ENCODE data around the gene TBX1. TPM values are rescaled to one million over a fixed set of nuclear protein-coding genes. Genes with fewer than 3 reads are reported as not detected.
A peak's percentile ranks its signal among the peaks of the same experiment; 100 is the strongest.

The TBX1 gene
- total RNA-seq, 1 experiment from 2014 or later: 3.9 TPM

- H3K9me3 ChIP-seq (ENCODE audit: control insufficient read depth in 1 of 2, insufficient read depth in 1 of 2, low read depth in 1 of 2, low read length in 2 of 2): no peaks in the 10 kb centered on the region
Observed at GRCh38 chr22:19719488-19720021, 41.0 kb upstream of the TBX1 start.

GRCh38 chr22:19720150-19720827, 40.3 kb upstream of the TBX1 start:
- ATAC-seq: no peak
- ChIA-PET RAD21 (ENCODE audit: low non-redundant PET in 1 of 2, low total read pairs in 2 of 2, uncharacterized antibody in 2 of 2, unreplicated experiment in 2 of 2) (no interaction called here), POLR2A (interaction anchor here (0.8 kb wide), 1 partner anchor 88 kb away, joined by 3 read pairs; no protein-coding TSS in a partner anchor), CTCF (interaction anchor here (1.1 kb wide), 1 partner anchor 10 kb away, joined by 3 read pairs; no protein-coding TSS in a partner anchor)
- TF ChIP-seq EZH2 (IDR thresholded peaks at IDR 0.05) (no peak), POLR2A (IDR thresholded peaks at IDR 0.05; ENCODE audit: borderline replicate concordance, extremely low read depth, insufficient read depth, insufficient read length) (no peak), ZNF274 (IDR thresholded peaks at IDR 0.05; ENCODE audit: low read depth, low read length) (no peak), CEBPB (IDR thresholded peaks at IDR 0.05; ENCODE audit: low read depth) (no peak), CBX3 (IDR thresholded peaks at IDR 0.05; ENCODE audit: low read depth) (no peak), MAX (IDR thresholded peaks at IDR 0.05) (no peak), SIN3A (IDR thresholded peaks at IDR 0.05; ENCODE audit: low read depth) (no peak), CTCF (IDR thresholded peaks at IDR 0.05 in 2 of 3, conservative IDR thresholded peaks at IDR 0.05 in 1 of 3; ENCODE audit: borderline replicate concordance in 1 of 3, insufficient read depth in 1 of 3, low read depth in 2 of 3, low read length in 2 of 3) (no peak), ATF3 (IDR thresholded peaks at IDR 0.05) (no peak), JUND (IDR thresholded peaks at IDR 0.05) (no peak), EZH2phosphoT487 (IDR thresholded peaks at IDR 0.05; ENCODE audit: borderline replicate concordance) (no peak), FOSL1 (IDR thresholded peaks at IDR 0.05; ENCODE audit: low read depth) (no peak), ELF1 (IDR thresholded peaks at IDR 0.05; ENCODE audit: borderline replicate concordance, low read depth) (no peak), ZFX (IDR thresholded peaks at IDR 0.05) (no peak), TCF7L2 (IDR thresholded peaks at IDR 0.05; ENCODE audit: borderline replicate concordance, extremely low read depth, insufficient read depth, insufficient read length) (no peak), SRF (IDR thresholded peaks at IDR 0.05; ENCODE audit: low read depth) (no peak), EGR1 (IDR thresholded peaks at IDR 0.05; ENCODE audit: low read depth) (no peak)
- Histone ChIP-seq H3K27me3 (ENCODE audit: insufficient read depth, low read length) (no peaks in the 10 kb centered on the region), H3K4me1 (ENCODE audit: control insufficient read depth in 1 of 2, insufficient read depth in 2 of 2, low read length in 2 of 2) (peaks cover 17 to 31% of the 10 kb centered on the region in 2 experiments), H2AFZ (ENCODE audit: low read depth, low read length, poor library complexity, severe bottlenecking) (no peak overlapping the region), H3K4me3 (replicated peaks in 1 of 2; ENCODE audit: low read depth in 1 of 2, low read length in 2 of 2) (no peak overlapping the region), H3K9me3 (ENCODE audit: control insufficient read depth in 1 of 2, insufficient read depth in 1 of 2, low read depth in 1 of 2, low read length in 2 of 2) (no peaks in the 10 kb centered on the region), H3K27ac (ENCODE audit: low read depth, low read length) (no peak overlapping the region), H3K9ac (ENCODE audit: low read length) (no peak overlapping the region), H3K9me2 (ENCODE audit: insufficient read depth) (no peaks in the 10 kb centered on the region), H3K36me3 (ENCODE audit: control insufficient read depth in 1 of 2, insufficient read depth in 2 of 2, low read length in 2 of 2) (no peaks in the 10 kb centered on the region; a peak in 1 of 4 replicates), H4K20me1 (ENCODE audit: insufficient read depth) (no peaks in the 10 kb centered on the region), H3K4me2 (ENCODE audit: low read length) (no peak overlapping the region), H3K79me2 (ENCODE audit: insufficient read depth, low read length) (no peaks in the 10 kb centered on the region)
- TSS peak; percentile 41 for BruUV-seq (replicated peaks)
- DNase-seq (ENCODE audit: low read depth, low spot score): no peak
- intact Hi-C loops (cut with micrococcal nuclease): no loop called here

More at GRCh38 chr22:19719488-19720021, 41.0 kb upstream of the TBX1 start:
- RAD21 ChIA-PET (ENCODE audit: low non-redundant PET in 1 of 2, low total read pairs in 2 of 2, uncharacterized antibody in 2 of 2, unreplicated experiment in 2 of 2): no interaction called here
- Histone ChIP-seq H3K9me2 (ENCODE audit: insufficient read depth) (no peaks in the 10 kb centered on the region), H3K27ac (ENCODE audit: low read depth, low read length) (no peak overlapping the region), H3K4me3 (replicated peaks in 1 of 2; ENCODE audit: low read depth in 1 of 2, low read length in 2 of 2) (no peak overlapping the region), H4K20me1 (ENCODE audit: insufficient read depth) (no peaks in the 10 kb centered on the region), H3K79me2 (ENCODE audit: insufficient read depth, low read length) (no peaks in the 10 kb centered on the region), H3K4me2 (ENCODE audit: low read length) (no peak overlapping the region), H3K9ac (ENCODE audit: low read length) (no peak overlapping the region), H3K4me1 (ENCODE audit: control insufficient read depth in 1 of 2, insufficient read depth in 2 of 2, low read length in 2 of 2) (peaks cover 17 to 38% of the 10 kb centered on the region in 2 experiments), H3K27me3 (ENCODE audit: insufficient read depth, low read length) (no peaks in the 10 kb centered on the region), H3K36me3 (ENCODE audit: control insufficient read depth in 1 of 2, insufficient read depth in 2 of 2, low read length in 2 of 2) (no peaks in the 10 kb centered on the region; a peak in 1 of 4 replicates), H2AFZ (ENCODE audit: low read depth, low read length, poor library complexity, severe bottlenecking) (no peak overlapping the region)
- no TSS peak for BruUV-seq (replicated peaks)
- no peak for ATAC-seq
- no peak for DNase-seq (ENCODE audit: low read depth, low spot score)
- intact Hi-C loops (cut with micrococcal nuclease): loop anchor here (5.0 to 10.0 kb wide), 2 partner anchors 37 to 425 kb away; partner anchors contain the start of gene CLTCL1
- POLR2A ChIA-PET: interaction anchor here (0.8 kb wide), 1 partner anchor 88 kb away, joined by 3 read pairs; no protein-coding TSS in a partner anchor
- TF ChIP-seq SRF (IDR thresholded peaks at IDR 0.05; ENCODE audit: low read depth) (no peak), JUND (IDR thresholded peaks at IDR 0.05) (no peak)
- CTCF ChIA-PET: interaction anchor here (1.1 kb wide), 1 partner anchor 11 kb away, joined by 3 read pairs; no protein-coding TSS in a partner anchor

Data from HCT116 (cell line).